IPS-NIHi7 (cell line): ENCODE measurements around the gene PDE3A.
"Not testable (repeated sequence)": the region's sequence is repeated elsewhere in the genome, so short reads cannot be mapped to it uniquely, and the experiment has no call there.

ENCODE experiments used
- DNase-seq: peaks from one replicate; pipeline ENCODE4 v3.0.0; 2012; ENCODE audit warnings: mixed read lengths; ENCODE audit errors: extremely low spot score

PDE3A gene

GRCh38 chr12:20374795-20375194 lies 6.5 kb downstream of the PDE3A start:
- no peak for DNase-seq

- DNase-seq = no peak
Measured at GRCh38 chr12:20375560-20375959, 7.2 kb downstream of the PDE3A start.

GRCh38 chr12:20376984-20377383 lies 8.6 kb downstream of the PDE3A start:
- no peak for DNase-seq

- no peak for DNase-seq
Measured at GRCh38 chr12:20377750-20378149, 9.4 kb downstream of the PDE3A start.

GRCh38 chr12:20382117-20382516 lies 13.8 kb downstream of the PDE3A start:
- no peak for DNase-seq

- DNase-seq = peak; percentile 14
Measured at GRCh38 chr12:20383612-20384011, 15.3 kb downstream of the PDE3A start.

- not testable (repeated sequence) for DNase-seq
Measured at GRCh38 chr12:20384836-20385235, 16.5 kb downstream of the PDE3A start.

- DNase-seq = no peak
Measured at GRCh38 chr12:20390846-20391245, 22.5 kb downstream of the PDE3A start.

- DNase-seq = no peak
Measured at GRCh38 chr12:20392339-20392738, 24.0 kb downstream of the PDE3A start.

GRCh38 chr12:20393707-20394106 lies 25.4 kb downstream of the PDE3A start:
- DNase-seq = no peak

- no peak for DNase-seq
Measured at GRCh38 chr12:20395791-20396550, 27.6 kb downstream of the PDE3A start.

- no peak for DNase-seq
Measured at GRCh38 chr12:20398686-20399085, 30.3 kb downstream of the PDE3A start.

- DNase-seq = no peak
Measured at GRCh38 chr12:20400003-20400402, 31.7 kb downstream of the PDE3A start.

GRCh38 chr12:20403230-20403629 lies 34.9 kb downstream of the PDE3A start:
- DNase-seq = no peak

- no peak for DNase-seq
Measured at GRCh38 chr12:20404576-20405346, 36.4 kb downstream of the PDE3A start.

GRCh38 chr12:20409607-20410377 lies 41.5 kb downstream of the PDE3A start:
- DNase-seq = no peak

GRCh38 chr12:20410734-20411133 lies 42.4 kb downstream of the PDE3A start:
- DNase-seq = no peak

- DNase-seq = no peak
Measured at GRCh38 chr12:20411345-20411744, 43.0 kb downstream of the PDE3A start.

- DNase-seq = no peak
Measured at GRCh38 chr12:20415028-20415427, 46.7 kb downstream of the PDE3A start.

- no peak for DNase-seq
Measured at GRCh38 chr12:20415641-20416040, 47.3 kb downstream of the PDE3A start.

GRCh38 chr12:20420557-20420956 lies 52.2 kb downstream of the PDE3A start:
- no peak for DNase-seq

- DNase-seq = no peak
Measured at GRCh38 chr12:20421421-20421820, 53.1 kb downstream of the PDE3A start.
